SK-N-MC (cell line): ENCODE results near the gene PEPD.

ENCODE experiments used
- EZH2 ChIP-seq: fragments of 200-600 bp; sonication (generic); IDR thresholded peaks from one replicate; pipeline ENCODE4 v1.6.1; 2017; ENCODE audit warnings: antibody characterized with exemption
- POLR2AphosphoS5 ChIP-seq: IDR thresholded peaks from 2 replicates; pipeline ENCODE4 v1.6.1; 2012; ENCODE audit warnings: mild to moderate bottlenecking, low read depth, low read length, borderline replicate concordance

- TF ChIP-seq EZH2 (no peak), POLR2AphosphoS5 (no peak)
Measured at GRCh38 chr19:33530296-33530695, 8.7 kb upstream of the PEPD start.
